Endodermal cell (in vitro differentiated cells): Measurements from ENCODE around the gene SLC26A1. TPM values are rescaled to one million over a fixed set of nuclear protein-coding genes. Genes with fewer than 3 reads are reported as not detected.

ENCODE experiments used
- DNase-seq: peaks from one replicate; pipeline ENCODE4 v3.0.0-alpha.2; 2017
- H3K27ac ChIP-seq: 2 replicates; pipeline ENCODE4 v1.5.1; 2013; ENCODE audit warnings: mild to moderate bottlenecking, low read depth, low read length, moderate library complexity
- H3K27me3 ChIP-seq: 2 replicates; pipeline ENCODE4 v1.6.1; 2013; ENCODE audit warnings: mild to moderate bottlenecking, low read length, moderate library complexity; ENCODE audit not compliant: insufficient read depth, control insufficient read depth, poor library complexity, severe bottlenecking
- H3K36me3 ChIP-seq: 2 replicates; pipeline ENCODE4 v1.7.0; 2013; ENCODE audit warnings: mild to moderate bottlenecking, low read length, moderate library complexity; ENCODE audit not compliant: control insufficient read depth, insufficient read depth
- H3K4me1 ChIP-seq: one replicate; pipeline ENCODE4 v1.7.0; 2013; ENCODE audit warnings: low read length; ENCODE audit not compliant: control insufficient read depth, insufficient read depth
- H3K4me3 ChIP-seq: 2 replicates; pipeline ENCODE4 v1.5.1; 2013; ENCODE audit warnings: mild to moderate bottlenecking, low read length, moderate library complexity
- H3K9ac ChIP-seq: 2 replicates; pipeline ENCODE4 v1.6.1; 2013; ENCODE audit warnings: mild to moderate bottlenecking, low read length, moderate library complexity; ENCODE audit not compliant: poor library complexity, severe bottlenecking; ENCODE audit errors: extremely low read depth
- H3K9me3 ChIP-seq: 2 replicates; pipeline ENCODE4 v1.6.1; 2013; ENCODE audit warnings: mild to moderate bottlenecking, low read length, moderate library complexity; ENCODE audit not compliant: control insufficient read depth
- H3K27ac Mint-ChIP-seq: 2 replicates; pipeline ENCODE4 v1.8.0; 2020; ENCODE audit warnings: mixed read lengths
- H3K27me3 Mint-ChIP-seq: 2 replicates; pipeline ENCODE4 v1.8.0; 2021; ENCODE audit warnings: mild to moderate bottlenecking, mixed read lengths; ENCODE audit not compliant: insufficient read depth
- H3K36me3 Mint-ChIP-seq: 2 replicates; pipeline ENCODE4 v1.8.0; 2020; ENCODE audit warnings: low read depth, mixed read lengths
- H3K4me1 Mint-ChIP-seq: 2 replicates; pipeline ENCODE4 v1.8.0; 2020; ENCODE audit warnings: mixed read lengths
- H3K4me3 Mint-ChIP-seq: 2 replicates; pipeline ENCODE4 v1.8.0; 2020; ENCODE audit warnings: mild to moderate bottlenecking, moderate library complexity, mixed read lengths
- H3K9me3 Mint-ChIP-seq: 2 replicates; pipeline ENCODE4 v1.8.0; 2020; ENCODE audit warnings: mild to moderate bottlenecking, mixed read lengths
- WGBS, 2 experiments: methylation state at CpG; one replicate each; pipeline versions ENCODE4 v1.1.5 to v1.1.7; 2013; ENCODE audit warnings: missing lambda C conversion rate in 2 of 2, mixed read lengths in 1 of 2; ENCODE audit not compliant: insufficient coverage in 1 of 2, insufficient read length in 1 of 2; 5-methylcytosine and 5-hydroxymethylcytosine counted together
- total RNA-seq, 2 donors: library from RNA; stranded (reverse); fragmentation: NEBNext Ultra II Directional in 1 of 2; extraction: Animal tissue kit (Norgen Biotek cat#: 25700) in 1 of 2; gene quantifications; 2 replicates in 1 of 2; 3 replicates in 1 of 2; pipeline ENCODE4 v1.2.1, GENCODE V29; 2021
- TF ChIP-seq, protein P1 (sequence below): fragments of 200-600 bp; sonication (generic); conservative IDR thresholded peaks from 2 replicates; pipeline ENCODE4 v1.5.0; 2021; ENCODE audit warnings: antibody characterized with exemption, mild to moderate bottlenecking

SLC26A1 gene
- total RNA-seq, 2 donors from 2014 or later = 0.55 to 1.0 TPM

DNA sequence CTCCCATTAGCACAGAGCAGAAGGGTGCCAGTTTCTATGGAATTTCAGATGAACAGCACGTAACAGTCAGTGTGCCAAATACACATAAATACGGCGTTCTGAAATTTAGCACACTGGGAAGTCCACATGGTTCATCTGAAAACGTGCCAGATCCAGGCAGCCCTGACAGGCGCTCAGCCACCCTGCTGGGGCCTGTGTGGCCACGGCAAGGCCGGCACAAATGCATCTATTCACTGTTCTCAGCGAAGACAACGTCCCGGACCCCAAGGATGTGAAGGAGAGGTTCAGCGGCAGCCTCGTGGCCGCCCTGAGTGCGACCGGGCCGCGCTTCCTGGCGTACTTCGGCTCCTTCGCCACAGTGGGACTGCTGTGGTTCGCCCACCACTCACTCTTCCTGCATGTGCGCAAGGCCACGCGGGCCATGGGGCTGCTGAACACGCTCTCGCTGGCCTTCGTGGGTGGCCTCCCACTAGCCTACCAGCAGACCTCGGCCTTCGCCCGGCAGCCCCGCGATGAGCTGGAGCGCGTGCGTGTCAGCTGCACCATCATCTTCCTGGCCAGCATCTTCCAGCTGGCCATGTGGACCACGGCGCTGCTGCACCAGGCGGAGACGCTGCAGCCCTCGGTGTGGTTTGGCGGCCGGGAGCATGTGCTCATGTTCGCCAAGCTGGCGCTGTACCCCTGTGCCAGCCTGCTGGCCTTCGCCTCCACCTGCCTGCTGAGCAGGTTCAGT, 35.5 kb downstream of the SLC26A1 start:
- H3K27me3 Mint-ChIP-seq = no peaks in the 10 kb centered on the region
- DNase-seq = no peak

DNA sequence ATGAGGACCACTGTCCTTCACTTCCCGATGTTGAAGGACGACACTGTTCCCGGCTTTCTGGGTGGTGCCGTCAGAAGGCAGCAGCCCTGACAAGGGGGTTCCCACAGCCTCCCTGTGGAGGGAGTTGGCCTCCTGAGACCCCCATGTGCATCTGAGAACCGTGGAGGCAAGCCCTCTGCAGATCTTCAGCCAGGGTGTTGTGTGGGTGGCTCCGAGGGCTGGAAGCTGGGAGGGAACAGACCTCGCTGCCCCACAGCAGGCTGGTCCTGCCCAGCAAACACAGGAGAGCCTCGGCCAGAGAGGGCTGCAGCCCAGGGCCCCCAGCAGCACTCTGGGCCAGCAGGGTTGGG, 36.0 kb downstream of the SLC26A1 start:
- no peak for DNase-seq
- H3K36me3 Mint-ChIP-seq = peaks cover 20% of the 10 kb centered on the region

More for the DNA sequence above, 35.5 kb downstream of the SLC26A1 start:
- Histone ChIP-seq H3K36me3 (no peaks in the 10 kb centered on the region), H3K4me1 (no peaks in the 10 kb centered on the region), H3K9me3 (no peaks in the 10 kb centered on the region), H3K27me3 (no peaks in the 10 kb centered on the region), H3K4me3 (no peak overlapping the region), H3K27ac (no peak overlapping the region), H3K9ac (no peak overlapping the region)
- H3K9me3 Mint-ChIP-seq = no peaks in the 10 kb centered on the region
- H3K36me3 Mint-ChIP-seq = peaks cover 20% of the 10 kb centered on the region
- H3K4me3 Mint-ChIP-seq = no peak overlapping the region
- 94 to 98% methylated on average over 43 to 45 of the region's 45 CpGs for WGBS, 2 experiments
- no peak overlapping the region for H3K27ac Mint-ChIP-seq
- H3K4me1 Mint-ChIP-seq = no peaks in the 10 kb centered on the region
- TF ChIP-seq, protein P1, sequence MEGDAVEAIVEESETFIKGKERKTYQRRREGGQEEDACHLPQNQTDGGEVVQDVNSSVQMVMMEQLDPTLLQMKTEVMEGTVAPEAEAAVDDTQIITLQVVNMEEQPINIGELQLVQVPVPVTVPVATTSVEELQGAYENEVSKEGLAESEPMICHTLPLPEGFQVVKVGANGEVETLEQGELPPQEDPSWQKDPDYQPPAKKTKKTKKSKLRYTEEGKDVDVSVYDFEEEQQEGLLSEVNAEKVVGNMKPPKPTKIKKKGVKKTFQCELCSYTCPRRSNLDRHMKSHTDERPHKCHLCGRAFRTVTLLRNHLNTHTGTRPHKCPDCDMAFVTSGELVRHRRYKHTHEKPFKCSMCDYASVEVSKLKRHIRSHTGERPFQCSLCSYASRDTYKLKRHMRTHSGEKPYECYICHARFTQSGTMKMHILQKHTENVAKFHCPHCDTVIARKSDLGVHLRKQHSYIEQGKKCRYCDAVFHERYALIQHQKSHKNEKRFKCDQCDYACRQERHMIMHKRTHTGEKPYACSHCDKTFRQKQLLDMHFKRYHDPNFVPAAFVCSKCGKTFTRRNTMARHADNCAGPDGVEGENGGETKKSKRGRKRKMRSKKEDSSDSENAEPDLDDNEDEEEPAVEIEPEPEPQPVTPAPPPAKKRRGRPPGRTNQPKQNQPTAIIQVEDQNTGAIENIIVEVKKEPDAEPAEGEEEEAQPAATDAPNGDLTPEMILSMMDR = no peak

DNA sequence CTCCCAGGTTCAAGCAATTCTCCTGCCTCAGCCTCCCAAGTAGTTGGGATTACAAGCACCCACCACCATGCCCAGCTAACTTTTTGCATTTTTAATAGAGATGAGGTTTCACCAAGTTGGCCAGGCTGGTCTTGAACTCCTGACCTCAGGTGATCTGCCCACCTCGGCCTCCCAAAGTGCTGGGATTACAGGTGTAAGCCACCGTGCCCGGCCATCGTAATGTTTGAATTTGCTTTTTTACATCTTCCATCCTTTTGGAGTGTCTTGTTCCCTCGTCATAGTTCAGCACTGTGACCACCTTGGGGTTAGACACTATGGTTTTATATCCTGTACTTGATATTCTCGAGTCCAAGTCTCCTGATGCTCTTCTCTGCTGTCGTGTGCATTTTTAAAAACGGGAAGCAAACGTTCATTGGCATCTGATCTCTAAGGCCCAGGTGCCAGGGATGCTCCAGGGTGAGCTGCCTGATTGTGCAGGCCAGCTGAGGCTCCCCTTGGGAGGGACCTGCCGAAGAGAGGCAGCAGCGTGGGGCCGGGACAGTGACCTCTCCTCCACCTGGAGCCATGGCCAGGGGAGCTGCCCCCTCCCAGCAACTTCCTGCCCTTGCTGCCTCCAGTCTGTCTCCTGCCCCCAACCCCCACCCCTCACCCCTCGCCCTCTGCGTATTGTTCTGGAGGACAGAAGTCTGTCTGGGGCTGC, 36.5 kb downstream of the SLC26A1 start:
- Histone ChIP-seq H3K27me3 (no peaks in the 10 kb centered on the region), H3K36me3 (no peaks in the 10 kb centered on the region), H3K4me3 (no peak overlapping the region), H3K9ac (no peak overlapping the region), H3K4me1 (no peaks in the 10 kb centered on the region), H3K9me3 (no peaks in the 10 kb centered on the region), H3K27ac (no peak overlapping the region)
- TF ChIP-seq, protein P1 = no peak
- no peaks in the 10 kb centered on the region for H3K9me3 Mint-ChIP-seq
- no peak overlapping the region for H3K4me3 Mint-ChIP-seq
- H3K4me1 Mint-ChIP-seq = no peaks in the 10 kb centered on the region
- no peak overlapping the region for H3K27ac Mint-ChIP-seq
- 89 to 90% methylated on average over 12 to 14 of the region's 14 CpGs for WGBS, 2 experiments
- peaks cover 16% of the 10 kb centered on the region for H3K36me3 Mint-ChIP-seq
- H3K27me3 Mint-ChIP-seq = no peaks in the 10 kb centered on the region
- DNase-seq = peak; percentile 43

More for the DNA sequence above, 36.0 kb downstream of the SLC26A1 start:
- Mint-ChIP-seq H3K4me1 (no peaks in the 10 kb centered on the region), H3K27me3 (no peaks in the 10 kb centered on the region), H3K9me3 (no peaks in the 10 kb centered on the region), H3K27ac (no peak overlapping the region), H3K4me3 (no peak overlapping the region)
- WGBS, 2 experiments = 88 to 92% methylated on average over 2 to 8 of the region's 8 CpGs
- Histone ChIP-seq H3K27me3 (no peaks in the 10 kb centered on the region), H3K9ac (no peak overlapping the region), H3K9me3 (no peaks in the 10 kb centered on the region), H3K4me3 (no peak overlapping the region), H3K27ac (no peak overlapping the region), H3K4me1 (no peaks in the 10 kb centered on the region), H3K36me3 (no peaks in the 10 kb centered on the region)
- TF ChIP-seq, protein P1 = no peak
